PC-9 (cell line): ENCODE measurements around the gene PSEN1.

Source experiments
- CTCF ChIP-seq: fragments of 200-600 bp; sonication (generic); conservative IDR thresholded peaks from 2 replicates; pipeline ENCODE4 v1.6.1; 2017; ENCODE audit warnings: mixed run types, antibody characterized with exemption, mild to moderate bottlenecking, moderate library complexity
- EZH2 ChIP-seq: fragments of 200-600 bp; sonication (generic); IDR thresholded peaks from 2 replicates; pipeline ENCODE4 v1.8.0; 2017; ENCODE audit warnings: antibody characterized with exemption, low read depth

GRCh38 chr14:73091044-73091443 is 45.3 kb upstream of the PSEN1 start:
- TF ChIP-seq CTCF (no peak), EZH2 (no peak)
